IgD-negative memory B cell (primary cell): ENCODE results near the gene PRR3. TPM values are rescaled to one million over a fixed set of nuclear protein-coding genes. Genes with fewer than 3 reads are reported as not detected.
A peak's percentile ranks its signal among the peaks of the same experiment; 100 is the strongest.

Source experiments
- H3K27ac Mint-ChIP-seq, 3 donors: one replicate each; pipeline ENCODE4 v1.8.0; 2020 to 2022; ENCODE audit warnings: mild to moderate bottlenecking in 3 of 3, mixed read lengths in 3 of 3, moderate library complexity in 1 of 3
- H3K27me3 Mint-ChIP-seq: one replicate; pipeline ENCODE4 v1.8.0; 2021; ENCODE audit warnings: mixed read lengths
- H3K36me3 Mint-ChIP-seq: one replicate; pipeline ENCODE4 v1.8.0; 2020; ENCODE audit warnings: mild to moderate bottlenecking, mixed read lengths
- H3K4me1 Mint-ChIP-seq, 3 donors: one replicate each; pipeline ENCODE4 v1.8.0; 2020 to 2022; ENCODE audit warnings: mixed read lengths in 3 of 3, mild to moderate bottlenecking in 1 of 3
- H3K4me3 Mint-ChIP-seq, 4 donors: one replicate each; pipeline ENCODE4 v1.8.0; 2020 to 2022; ENCODE audit warnings: mild to moderate bottlenecking in 4 of 4, mixed read lengths in 4 of 4, moderate library complexity in 3 of 4
- H3K9me3 Mint-ChIP-seq, 3 donors: one replicate each; pipeline ENCODE4 v1.8.0; 2020 to 2021; ENCODE audit warnings: mixed read lengths in 3 of 3, mild to moderate bottlenecking in 1 of 3
- polyA plus RNA-seq: library from polyadenylated mRNA; unstranded; fragments of 300-500 nt; fragmentation: Illumina TruSeq; gene quantifications from one replicate; pipeline ENCODE4 v1.2.3, GENCODE V29; 2021

The PRR3 gene
- polyA plus RNA-seq, 1 donor from 2014 or later: 8.8 TPM

DNA sequence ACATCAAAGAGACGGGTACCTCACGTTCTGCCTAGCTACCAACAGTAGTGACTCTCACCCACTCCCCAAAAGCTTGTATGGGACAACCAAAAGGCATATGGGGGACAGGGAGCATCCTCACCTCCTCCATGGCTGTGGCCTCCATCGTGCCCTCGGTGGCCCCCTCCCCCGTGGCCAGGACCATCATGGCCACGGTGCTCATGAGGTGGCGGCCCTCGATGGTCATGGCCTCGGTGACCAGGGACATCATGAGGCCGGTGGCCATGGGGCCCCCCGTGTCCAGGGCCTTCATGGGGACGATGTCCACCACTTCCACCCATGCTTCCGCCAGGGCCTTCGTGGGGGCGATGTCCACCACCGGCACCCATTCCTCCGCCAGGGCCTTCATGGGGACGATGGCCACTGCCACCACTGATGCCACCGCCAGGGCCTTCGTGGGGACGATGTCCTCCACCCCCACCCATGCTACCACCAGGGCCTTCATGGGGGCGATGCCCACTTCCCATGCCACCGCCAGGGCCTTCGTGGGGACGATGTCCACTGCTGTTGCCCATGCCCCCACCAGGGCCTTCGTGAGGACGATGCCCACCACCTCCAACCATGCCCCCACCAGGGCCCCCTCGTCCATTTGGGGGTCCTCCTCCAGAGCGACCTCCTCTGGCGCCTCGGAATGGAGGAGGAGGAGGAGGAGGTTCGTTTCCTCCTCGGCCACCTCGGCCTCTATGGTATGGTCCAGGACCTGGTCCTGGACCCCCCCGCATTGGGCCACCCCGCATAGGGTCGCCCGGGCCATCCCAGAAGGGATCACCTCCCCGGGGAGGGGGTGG, 44.9 kb downstream of the PRR3 start:
- H3K4me3 Mint-ChIP-seq: no peak overlapping the region
- peaks cover 6 to 12% (median 12%) of the 10 kb centered on the region in 3 donors for H3K4me1 Mint-ChIP-seq
- H3K9me3 Mint-ChIP-seq: no peaks in the 10 kb centered on the region
- peak overlapping the region in 1 of 3 donors; percentile 51 for H3K27ac Mint-ChIP-seq
- H3K27me3 Mint-ChIP-seq: no peaks in the 10 kb centered on the region
- peaks cover 1% of the 10 kb centered on the region for H3K36me3 Mint-ChIP-seq

DNA sequence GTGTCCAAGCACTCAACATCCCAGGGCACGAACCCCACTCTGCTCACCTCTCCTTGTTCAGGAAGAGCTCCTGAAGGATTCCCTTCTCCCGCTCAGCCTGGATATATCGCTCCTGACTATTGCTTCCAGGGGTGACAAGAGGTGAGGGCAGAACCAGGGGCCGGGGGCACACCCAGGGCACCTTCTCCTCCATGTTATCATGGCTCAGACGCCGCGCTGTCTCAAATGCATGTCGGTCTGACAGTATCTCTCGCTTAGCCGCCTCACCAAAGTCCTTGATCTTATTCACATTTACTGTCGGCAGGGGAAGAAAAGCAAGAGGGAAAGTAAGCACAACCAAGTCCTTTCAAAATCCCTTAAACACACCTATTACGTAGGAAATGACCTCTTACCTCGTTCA, 46.9 kb downstream of the PRR3 start:
- H3K9me3 Mint-ChIP-seq: no peaks in the 10 kb centered on the region
- no peaks in the 10 kb centered on the region for H3K27me3 Mint-ChIP-seq
- H3K4me3 Mint-ChIP-seq: no peak overlapping the region
- peak overlapping the region in 1 of 3 donors; percentile 41 for H3K27ac Mint-ChIP-seq
- H3K4me1 Mint-ChIP-seq: peaks cover 5 to 11% (median 7%) of the 10 kb centered on the region in 3 donors
- peaks cover 4% of the 10 kb centered on the region for H3K36me3 Mint-ChIP-seq

DNA sequence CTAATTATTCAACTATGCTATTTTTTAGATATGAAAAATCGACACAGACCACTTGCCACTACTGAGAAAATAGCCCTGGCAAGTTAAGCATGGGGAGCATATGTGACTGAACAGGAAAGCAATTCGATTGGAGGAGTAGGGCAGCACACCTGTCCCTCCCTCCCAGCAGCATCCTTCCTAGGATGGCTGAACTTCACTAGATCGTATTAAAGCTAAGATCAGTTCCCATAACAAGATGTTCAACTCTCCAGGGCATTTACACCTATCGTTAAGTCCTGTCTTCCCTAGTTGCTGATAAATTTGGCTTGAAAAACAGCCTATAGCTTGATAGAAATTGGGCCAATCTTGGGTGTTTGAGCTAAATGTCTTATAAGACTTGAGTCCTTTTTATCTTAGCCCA, 53.0 kb downstream of the PRR3 start:
- H3K27ac Mint-ChIP-seq: peak overlapping the region; percentile 15 to 85 (median 59)
- peaks cover 5% of the 10 kb centered on the region for H3K36me3 Mint-ChIP-seq
- peaks cover 28 to 49% (median 34%) of the 10 kb centered on the region in 3 donors for H3K4me1 Mint-ChIP-seq
- H3K4me3 Mint-ChIP-seq: no peak overlapping the region
- H3K27me3 Mint-ChIP-seq: no peaks in the 10 kb centered on the region
- no peaks in the 10 kb centered on the region for H3K9me3 Mint-ChIP-seq

DNA sequence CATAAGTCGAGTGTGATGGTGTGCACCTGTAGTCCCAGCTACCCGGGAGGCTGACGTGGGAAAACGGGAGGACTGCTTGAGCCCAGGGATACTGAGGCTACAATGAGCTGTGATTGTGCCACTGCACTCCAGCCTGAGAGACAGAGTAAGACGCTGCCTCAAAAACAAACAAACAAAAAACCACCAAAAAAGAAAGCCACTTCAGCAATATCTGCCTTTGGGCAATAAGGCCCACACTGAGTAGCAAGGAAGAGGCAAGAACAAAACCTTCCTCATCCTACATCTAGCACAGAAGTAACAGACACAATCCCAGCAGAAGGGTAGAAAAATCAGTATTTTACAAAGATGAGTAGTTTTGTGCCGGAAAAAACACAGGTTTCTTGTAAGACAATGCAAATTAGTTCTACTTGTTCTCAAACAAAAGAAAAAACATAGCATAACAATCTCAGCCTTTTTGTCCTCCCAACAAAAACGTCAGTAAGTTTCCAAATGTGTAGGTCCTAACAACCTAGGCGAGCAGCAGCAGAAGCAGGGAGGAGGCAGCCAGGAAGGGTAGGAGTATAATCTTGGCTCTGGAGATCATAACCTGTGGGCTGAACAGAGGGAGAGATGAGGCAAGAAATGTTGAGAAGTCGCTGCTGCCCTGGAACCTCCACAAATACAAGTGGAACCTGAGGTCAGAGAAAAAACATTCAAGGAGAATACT, 54.2 kb downstream of the PRR3 start:
- peaks cover 12% of the 10 kb centered on the region for H3K36me3 Mint-ChIP-seq
- H3K9me3 Mint-ChIP-seq: peaks cover 0 to 2% (median 0%) of the 10 kb centered on the region in 3 donors
- H3K27me3 Mint-ChIP-seq: no peaks in the 10 kb centered on the region
- H3K27ac Mint-ChIP-seq: peak overlapping the region; percentile 65 to 100 (median 81)
- peak overlapping the region in 2 of 4 donors; percentile 71 to 76 for H3K4me3 Mint-ChIP-seq
- peaks cover 28 to 48% (median 34%) of the 10 kb centered on the region in 3 donors for H3K4me1 Mint-ChIP-seq

DNA sequence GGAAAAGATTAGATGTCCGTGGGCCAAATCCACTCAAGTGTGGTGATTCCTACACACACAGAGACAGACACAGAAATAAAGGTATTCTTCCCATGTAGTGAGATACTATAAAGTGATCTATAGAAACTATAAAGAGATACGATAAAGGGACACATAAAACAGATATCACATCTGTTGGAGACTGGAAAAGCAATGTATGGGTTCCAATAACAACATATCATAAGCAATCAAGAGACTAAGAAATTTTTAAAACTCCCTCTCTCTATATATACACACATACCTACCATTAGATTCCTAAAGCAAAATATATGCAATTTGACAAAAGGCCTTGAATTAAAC, 54.7 kb downstream of the PRR3 start:
- H3K4me3 Mint-ChIP-seq: peak overlapping the region in 2 of 4 donors; percentile 71 to 76
- peaks cover 23 to 47% (median 34%) of the 10 kb centered on the region in 3 donors for H3K4me1 Mint-ChIP-seq
- H3K27me3 Mint-ChIP-seq: no peaks in the 10 kb centered on the region
- peak overlapping the region; percentile 65 to 100 (median 81) for H3K27ac Mint-ChIP-seq
- H3K9me3 Mint-ChIP-seq: peaks cover 0 to 2% (median 0%) of the 10 kb centered on the region in 3 donors
- peaks cover 16% of the 10 kb centered on the region for H3K36me3 Mint-ChIP-seq

DNA sequence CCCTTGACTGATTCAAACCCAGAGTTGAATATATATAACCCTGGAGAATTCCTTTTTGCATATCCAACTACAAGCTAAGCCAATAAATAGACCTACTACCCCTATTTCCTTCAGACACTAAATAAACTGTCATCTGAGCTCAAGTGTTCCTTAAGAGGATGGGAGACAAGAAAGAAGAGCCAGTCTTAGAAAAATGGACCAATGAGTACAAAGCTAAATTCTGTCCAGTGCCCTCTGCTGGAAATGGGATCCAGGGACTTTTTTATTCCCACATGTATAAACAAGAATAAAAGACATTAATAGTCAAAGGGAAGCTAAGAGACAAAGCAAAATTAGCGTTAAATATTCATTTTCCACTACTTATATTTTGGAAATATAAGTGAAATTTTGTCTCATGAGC, 55.1 kb downstream of the PRR3 start:
- Mint-ChIP-seq H3K27ac (peak overlapping the region; percentile 65 to 100 (median 81)), H3K4me3 (peak overlapping the region in 1 of 4 donors; percentile 76), H3K4me1 (peaks cover 21 to 47% (median 34%) of the 10 kb centered on the region in 3 donors), H3K36me3 (peaks cover 19% of the 10 kb centered on the region), H3K27me3 (no peaks in the 10 kb centered on the region), H3K9me3 (peaks cover 0 to 2% (median 0%) of the 10 kb centered on the region in 3 donors)

DNA sequence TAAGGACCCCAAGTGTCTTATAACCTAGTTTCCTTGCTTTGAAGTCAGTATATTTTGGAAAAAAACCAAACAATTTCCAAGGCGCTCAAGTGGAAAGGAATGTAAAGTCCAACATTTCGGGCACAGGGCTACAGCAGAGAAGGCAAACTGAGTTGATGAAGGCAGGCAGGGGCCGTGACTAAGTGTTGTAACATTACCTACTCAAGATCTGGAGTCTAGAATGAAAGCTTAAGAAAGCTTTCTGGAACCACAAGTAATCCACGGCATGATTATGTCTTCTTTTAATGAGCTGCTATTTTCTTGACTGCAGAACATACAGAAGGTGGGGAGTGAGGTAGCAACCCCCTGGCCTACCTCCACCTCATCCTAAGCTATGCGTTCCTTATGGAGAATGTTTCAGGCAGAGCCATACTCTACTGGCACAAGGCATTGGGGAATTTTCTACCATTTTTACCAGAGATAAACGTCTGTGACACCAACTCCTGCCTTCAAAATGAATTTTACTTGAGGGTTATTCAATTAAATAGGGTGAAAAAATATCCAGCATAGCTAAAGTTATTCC, 55.7 kb downstream of the PRR3 start:
- H3K4me3 Mint-ChIP-seq: peak overlapping the region in 3 of 4 donors; percentile 62 to 84 (median 75)
- H3K9me3 Mint-ChIP-seq: peaks cover 0 to 2% (median 0%) of the 10 kb centered on the region in 3 donors
- H3K27ac Mint-ChIP-seq: peak overlapping the region; percentile 67 to 100 (median 91)
- H3K36me3 Mint-ChIP-seq: peaks cover 16% of the 10 kb centered on the region
- no peaks in the 10 kb centered on the region for H3K27me3 Mint-ChIP-seq
- H3K4me1 Mint-ChIP-seq: peaks cover 21 to 43% (median 30%) of the 10 kb centered on the region in 3 donors

Other genes starting within 250 kb of the PRR3 start
- gene TRIM39, start 230.4 kb upstream of the PRR3 start, polyA plus RNA-seq: 14.1 TPM
- gene RPP21, start 212.1 kb upstream of the PRR3 start, polyA plus RNA-seq: 89.1 TPM
- 2,343 TPM for gene HLA-E, start 67.8 kb upstream of the PRR3 start, polyA plus RNA-seq
- 46.1 TPM for gene GNL1, start 806 bp upstream of the PRR3 start, polyA plus RNA-seq
- 33.7 TPM for gene ABCF1, start 14.1 kb downstream of the PRR3 start, polyA plus RNA-seq
- 28.0 TPM for gene PPP1R10, start 59.9 kb downstream of the PRR3 start, polyA plus RNA-seq
- 146 TPM for gene MRPS18B, start 60.5 kb downstream of the PRR3 start, polyA plus RNA-seq
- gene ATAT1, start 69.6 kb downstream of the PRR3 start, polyA plus RNA-seq: 2.0 TPM
- 26.9 TPM for gene C6orf136, start 89.8 kb downstream of the PRR3 start, polyA plus RNA-seq
- gene DHX16, start 115.7 kb downstream of the PRR3 start, polyA plus RNA-seq: 21.6 TPM
- 91.7 TPM for gene PPP1R18, start 129.3 kb downstream of the PRR3 start, polyA plus RNA-seq
- gene NRM, start 133.7 kb downstream of the PRR3 start, polyA plus RNA-seq: 56.1 TPM
- gene MDC1, start 160.0 kb downstream of the PRR3 start, polyA plus RNA-seq: 4.6 TPM
- gene TUBB, start 163.1 kb downstream of the PRR3 start, polyA plus RNA-seq: 156 TPM
- gene FLOT1, start 185.4 kb downstream of the PRR3 start, polyA plus RNA-seq: 97.3 TPM
- gene IER3, start 187.3 kb downstream of the PRR3 start, polyA plus RNA-seq: 0.73 TPM